ENCODE measurements around the gene GNG12.

The GNG12 gene

GRCh38 chr1:67803380-67804279 lies 29.6 kb downstream of the GNG12 start:
- Histone ChIP-seq H3K27ac (ENCODE audit: low read depth in 2 of 2, low read length in 2 of 2) (peak overlapping the region in 1 of 2 donors; percentile 1), H3K9ac (ENCODE audit: low read depth in 1 of 2, low read length in 2 of 2) (no peak overlapping the region)

GRCh38 chr1:67802565-67802964 lies 30.7 kb downstream of the GNG12 start:
- H3K9ac ChIP-seq (ENCODE audit: low read depth in 1 of 2, low read length in 2 of 2) = no peak overlapping the region
- no peak overlapping the region for H3K27ac ChIP-seq (ENCODE audit: low read depth in 2 of 2, low read length in 2 of 2)
- peaks cover 7 to 20% of the 10 kb centered on the region in 2 donors for H3K4me1 ChIP-seq (ENCODE audit: control insufficient read depth in 2 of 2, insufficient read depth in 2 of 2, low read length in 2 of 2)
- no peak overlapping the region for H3K4me3 ChIP-seq (ENCODE audit: low read length in 2 of 2)
- no peaks in the 10 kb centered on the region for H3K9me3 ChIP-seq (ENCODE audit: control insufficient read depth in 2 of 2, low read length in 2 of 2)
- no peaks in the 10 kb centered on the region for H3K27me3 ChIP-seq (ENCODE audit: control insufficient read depth in 2 of 2, insufficient read depth in 2 of 2, low read length in 2 of 2)
- H3K36me3 ChIP-seq (ENCODE audit: control insufficient read depth in 2 of 2, insufficient read depth in 2 of 2, low read length in 2 of 2) = no peaks in the 10 kb centered on the region

More at GRCh38 chr1:67803380-67804279, 29.6 kb downstream of the GNG12 start:
- H3K9me3 ChIP-seq (ENCODE audit: control insufficient read depth in 2 of 2, low read length in 2 of 2) = no peaks in the 10 kb centered on the region
- H3K4me3 ChIP-seq (ENCODE audit: low read length in 2 of 2) = no peak overlapping the region
- no peaks in the 10 kb centered on the region for H3K27me3 ChIP-seq (ENCODE audit: control insufficient read depth in 2 of 2, insufficient read depth in 2 of 2, low read length in 2 of 2)
- no peaks in the 10 kb centered on the region for H3K36me3 ChIP-seq (ENCODE audit: control insufficient read depth in 2 of 2, insufficient read depth in 2 of 2, low read length in 2 of 2)
- peaks cover 7 to 20% of the 10 kb centered on the region in 2 donors for H3K4me1 ChIP-seq (ENCODE audit: control insufficient read depth in 2 of 2, insufficient read depth in 2 of 2, low read length in 2 of 2)

GRCh38 chr1:67801903-67802302 lies 31.4 kb downstream of the GNG12 start:
- Histone ChIP-seq H3K27me3 (ENCODE audit: control insufficient read depth in 2 of 2, insufficient read depth in 2 of 2, low read length in 2 of 2) (no peaks in the 10 kb centered on the region), H3K9ac (ENCODE audit: low read depth in 1 of 2, low read length in 2 of 2) (no peak overlapping the region), H3K36me3 (ENCODE audit: control insufficient read depth in 2 of 2, insufficient read depth in 2 of 2, low read length in 2 of 2) (no peaks in the 10 kb centered on the region), H3K27ac (ENCODE audit: low read depth in 2 of 2, low read length in 2 of 2) (no peak overlapping the region), H3K4me3 (ENCODE audit: low read length in 2 of 2) (no peak overlapping the region), H3K4me1 (ENCODE audit: control insufficient read depth in 2 of 2, insufficient read depth in 2 of 2, low read length in 2 of 2) (peaks cover 7 to 20% of the 10 kb centered on the region in 2 donors), H3K9me3 (ENCODE audit: control insufficient read depth in 2 of 2, low read length in 2 of 2) (no peaks in the 10 kb centered on the region)

- H3K36me3 ChIP-seq (ENCODE audit: control insufficient read depth in 2 of 2, insufficient read depth in 2 of 2, low read length in 2 of 2) = no peaks in the 10 kb centered on the region
- H3K9me3 ChIP-seq (ENCODE audit: control insufficient read depth in 2 of 2, low read length in 2 of 2) = no peaks in the 10 kb centered on the region
- no peak overlapping the region for H3K27ac ChIP-seq (ENCODE audit: low read depth in 2 of 2, low read length in 2 of 2)
- no peak overlapping the region for H3K9ac ChIP-seq (ENCODE audit: low read depth in 1 of 2, low read length in 2 of 2)
- H3K4me1 ChIP-seq (ENCODE audit: control insufficient read depth in 2 of 2, insufficient read depth in 2 of 2, low read length in 2 of 2) = no peaks in the 10 kb centered on the region
- no peaks in the 10 kb centered on the region for H3K27me3 ChIP-seq (ENCODE audit: control insufficient read depth in 2 of 2, insufficient read depth in 2 of 2, low read length in 2 of 2)
- H3K4me3 ChIP-seq (ENCODE audit: low read length in 2 of 2) = no peak overlapping the region
These were observed 37.9 kb downstream of the GNG12 start for GRCh38 chr1:67795179-67795912.

- no peaks in the 10 kb centered on the region for H3K4me1 ChIP-seq (ENCODE audit: control insufficient read depth in 2 of 2, insufficient read depth in 2 of 2, low read length in 2 of 2)
- no peaks in the 10 kb centered on the region for H3K36me3 ChIP-seq (ENCODE audit: control insufficient read depth in 2 of 2, insufficient read depth in 2 of 2, low read length in 2 of 2)
- no peak overlapping the region for H3K27ac ChIP-seq (ENCODE audit: low read depth in 2 of 2, low read length in 2 of 2)
- no peak overlapping the region for H3K9ac ChIP-seq (ENCODE audit: low read depth in 1 of 2, low read length in 2 of 2)
- H3K9me3 ChIP-seq (ENCODE audit: control insufficient read depth in 2 of 2, low read length in 2 of 2) = no peaks in the 10 kb centered on the region
- no peaks in the 10 kb centered on the region for H3K27me3 ChIP-seq (ENCODE audit: control insufficient read depth in 2 of 2, insufficient read depth in 2 of 2, low read length in 2 of 2)
- H3K4me3 ChIP-seq (ENCODE audit: low read length in 2 of 2) = no peak overlapping the region
These were observed 39.7 kb downstream of the GNG12 start for GRCh38 chr1:67793562-67793961.

- no peaks in the 10 kb centered on the region for H3K4me1 ChIP-seq (ENCODE audit: control insufficient read depth in 2 of 2, insufficient read depth in 2 of 2, low read length in 2 of 2)
- H3K4me3 ChIP-seq (ENCODE audit: low read length in 2 of 2) = no peak overlapping the region
- H3K9ac ChIP-seq (ENCODE audit: low read depth in 1 of 2, low read length in 2 of 2) = no peak overlapping the region
- H3K9me3 ChIP-seq (ENCODE audit: control insufficient read depth in 2 of 2, low read length in 2 of 2) = no peaks in the 10 kb centered on the region
- no peaks in the 10 kb centered on the region for H3K36me3 ChIP-seq (ENCODE audit: control insufficient read depth in 2 of 2, insufficient read depth in 2 of 2, low read length in 2 of 2)
- no peak overlapping the region for H3K27ac ChIP-seq (ENCODE audit: low read depth in 2 of 2, low read length in 2 of 2)
- H3K27me3 ChIP-seq (ENCODE audit: control insufficient read depth in 2 of 2, insufficient read depth in 2 of 2, low read length in 2 of 2) = no peaks in the 10 kb centered on the region
These were observed 40.4 kb downstream of the GNG12 start for GRCh38 chr1:67792741-67793458.

- H3K4me1 ChIP-seq (ENCODE audit: control insufficient read depth in 2 of 2, insufficient read depth in 2 of 2, low read length in 2 of 2) = no peaks in the 10 kb centered on the region
- H3K36me3 ChIP-seq (ENCODE audit: control insufficient read depth in 2 of 2, insufficient read depth in 2 of 2, low read length in 2 of 2) = no peaks in the 10 kb centered on the region
- no peaks in the 10 kb centered on the region for H3K9me3 ChIP-seq (ENCODE audit: control insufficient read depth in 2 of 2, low read length in 2 of 2)
- H3K4me3 ChIP-seq (ENCODE audit: low read length in 2 of 2) = no peak overlapping the region
- H3K9ac ChIP-seq (ENCODE audit: low read depth in 1 of 2, low read length in 2 of 2) = no peak overlapping the region
- H3K27me3 ChIP-seq (ENCODE audit: control insufficient read depth in 2 of 2, insufficient read depth in 2 of 2, low read length in 2 of 2) = no peaks in the 10 kb centered on the region
- no peak overlapping the region for H3K27ac ChIP-seq (ENCODE audit: low read depth in 2 of 2, low read length in 2 of 2)
These were observed 41.2 kb downstream of the GNG12 start for GRCh38 chr1:67792103-67792502.

GRCh38 chr1:67791686-67792085 lies 41.6 kb downstream of the GNG12 start:
- Histone ChIP-seq H3K27me3 (ENCODE audit: control insufficient read depth in 2 of 2, insufficient read depth in 2 of 2, low read length in 2 of 2) (no peaks in the 10 kb centered on the region), H3K9ac (ENCODE audit: low read depth in 1 of 2, low read length in 2 of 2) (no peak overlapping the region), H3K4me1 (ENCODE audit: control insufficient read depth in 2 of 2, insufficient read depth in 2 of 2, low read length in 2 of 2) (no peaks in the 10 kb centered on the region), H3K9me3 (ENCODE audit: control insufficient read depth in 2 of 2, low read length in 2 of 2) (no peaks in the 10 kb centered on the region), H3K27ac (ENCODE audit: low read depth in 2 of 2, low read length in 2 of 2) (no peak overlapping the region), H3K36me3 (ENCODE audit: control insufficient read depth in 2 of 2, insufficient read depth in 2 of 2, low read length in 2 of 2) (no peaks in the 10 kb centered on the region), H3K4me3 (ENCODE audit: low read length in 2 of 2) (no peak overlapping the region)

GRCh38 chr1:67791261-67791660 lies 42.0 kb downstream of the GNG12 start:
- no peaks in the 10 kb centered on the region for H3K4me1 ChIP-seq (ENCODE audit: control insufficient read depth in 2 of 2, insufficient read depth in 2 of 2, low read length in 2 of 2)
- no peaks in the 10 kb centered on the region for H3K9me3 ChIP-seq (ENCODE audit: control insufficient read depth in 2 of 2, low read length in 2 of 2)
- no peaks in the 10 kb centered on the region for H3K27me3 ChIP-seq (ENCODE audit: control insufficient read depth in 2 of 2, insufficient read depth in 2 of 2, low read length in 2 of 2)
- no peaks in the 10 kb centered on the region for H3K36me3 ChIP-seq (ENCODE audit: control insufficient read depth in 2 of 2, insufficient read depth in 2 of 2, low read length in 2 of 2)
- no peak overlapping the region for H3K9ac ChIP-seq (ENCODE audit: low read depth in 1 of 2, low read length in 2 of 2)
- H3K4me3 ChIP-seq (ENCODE audit: low read length in 2 of 2) = no peak overlapping the region
- no peak overlapping the region for H3K27ac ChIP-seq (ENCODE audit: low read depth in 2 of 2, low read length in 2 of 2)

Measured in mucosa of rectum (tissue), 2 donors.